HG02973 (cell line): ENCODE data around the gene BTBD9.

ENCODE experiments used
- ATAC-seq: cut with Tn5 transposase; IDR thresholded peaks from one replicate; pipeline ENCODE4 v1.9.1; 2021; ENCODE audit warnings: moderate library complexity; ENCODE audit not compliant: unreplicated experiment

The BTBD9 gene

GRCh38 chr6:38639498-38640215, at the start of gene BTBD9:
TSS of gene BTBD9 (minus strand) at chr6:38639929.
- peak; percentile 70 for ATAC-seq

GRCh38 chr6:38688579-38689087, 48.9 kb upstream of the BTBD9 start:
- no peak for ATAC-seq

GRCh38 chr6:38687549-38687948, 47.8 kb upstream of the BTBD9 start:
- ATAC-seq: no peak

- no peak for ATAC-seq
These were observed 47.3 kb upstream of the BTBD9 start for GRCh38 chr6:38687043-38687353.

- no peak for ATAC-seq
These were observed 46.7 kb upstream of the BTBD9 start for GRCh38 chr6:38686270-38687042.

GRCh38 chr6:38684904-38685303, 45.2 kb upstream of the BTBD9 start:
- no peak for ATAC-seq

- no peak for ATAC-seq
These were observed 44.5 kb upstream of the BTBD9 start for GRCh38 chr6:38684237-38684636.

GRCh38 chr6:38681850-38682249, 42.1 kb upstream of the BTBD9 start:
- ATAC-seq: no peak

- no peak for ATAC-seq
These were observed 39.9 kb upstream of the BTBD9 start for GRCh38 chr6:38679668-38680067.

- ATAC-seq: no peak
These were observed 38.5 kb upstream of the BTBD9 start for GRCh38 chr6:38678178-38678760.

- ATAC-seq: no peak
These were observed 37.3 kb upstream of the BTBD9 start for GRCh38 chr6:38676974-38677544.

- no peak for ATAC-seq
These were observed 36.7 kb upstream of the BTBD9 start for GRCh38 chr6:38676236-38676973.

- ATAC-seq: no peak
These were observed 33.9 kb upstream of the BTBD9 start for GRCh38 chr6:38673397-38674165.

- peak; percentile 81 for ATAC-seq
These were observed 32.2 kb upstream of the BTBD9 start for GRCh38 chr6:38671885-38672467.

- no peak for ATAC-seq
These were observed 18.9 kb upstream of the BTBD9 start for GRCh38 chr6:38658418-38659167.

GRCh38 chr6:38656896-38657295, 17.2 kb upstream of the BTBD9 start:
- ATAC-seq: no peak

- no peak for ATAC-seq
These were observed 14.5 kb upstream of the BTBD9 start for GRCh38 chr6:38654263-38654662.

- no peak for ATAC-seq
These were observed 11.5 kb upstream of the BTBD9 start for GRCh38 chr6:38651121-38651784.
